Measurements from ENCODE around the gene FES. TPM values are rescaled to one million over a fixed set of nuclear protein-coding genes. Genes with fewer than 3 reads are reported as not detected.

Gene FES
- total and polyA plus RNA-seq, 10 of the 15 experiments (the other 5 are each of a cell fraction or from before 2014, with no cell fraction given) = 0.07 to 23.9 (median 9.9) TPM

DNA sequence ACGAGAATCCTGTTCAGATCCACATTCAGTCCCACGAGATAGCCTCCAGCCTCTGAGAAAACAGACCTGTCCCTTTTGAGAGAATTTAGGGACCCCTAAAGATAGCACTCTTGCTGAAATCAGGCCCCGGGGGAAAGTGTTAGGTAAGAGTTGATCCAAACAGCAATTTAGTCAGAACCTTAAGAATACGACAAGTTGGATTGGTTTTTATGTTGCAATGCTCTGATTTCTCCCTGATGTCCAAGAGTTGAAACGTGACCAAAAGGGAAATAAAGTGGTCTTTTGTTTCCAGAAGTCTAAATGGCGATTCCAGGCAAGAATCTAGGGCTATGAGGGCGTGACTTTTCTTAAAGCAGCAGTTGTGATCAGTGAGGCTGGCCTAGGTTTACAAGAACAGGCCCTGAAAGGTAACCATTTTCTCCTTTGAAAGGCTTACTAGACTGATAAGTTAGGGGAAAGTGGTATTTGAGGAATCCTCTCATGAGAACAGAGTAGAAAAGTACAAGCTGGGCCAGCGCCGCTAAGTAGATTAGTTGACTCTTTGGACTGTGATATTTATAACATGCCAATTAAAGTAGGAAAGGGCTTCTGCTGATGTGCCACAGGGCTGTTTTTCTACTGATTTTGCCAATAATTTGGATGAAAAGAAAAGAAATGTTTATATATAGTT is 23.7 kb downstream of the FES start:
- intact Hi-C loops (cut with micrococcal nuclease; ENCODE audit: unreplicated experiment) = no loop called here

More for the DNA sequence above, 23.7 kb downstream of the FES start:
- Histone ChIP-seq H3K9me3 (replicated peaks; ENCODE audit: control insufficient read depth, insufficient read depth, low read length) (no peaks in the 10 kb centered on the region), H3K4me3 (no peak overlapping the region), H4K20me1 (ENCODE audit: control insufficient read depth, insufficient read depth) (no peaks in the 10 kb centered on the region; the same call in 1 of the 2 replicates), H3K4me1 (ENCODE audit: control insufficient read depth, insufficient read depth, low read length) (peaks cover 4% of the 10 kb centered on the region), H3K9ac (ENCODE audit: control insufficient read depth, insufficient read depth, low read length) (no peak overlapping the region), H3K27me3 (replicated peaks in 1 of 2; ENCODE audit: control insufficient read depth in 2 of 2, insufficient read depth in 2 of 2, low read length in 1 of 2) (no peaks in the 10 kb centered on the region), H3K27ac (ENCODE audit: control insufficient read depth, insufficient read depth) (no peak overlapping the region), H3K79me2 (ENCODE audit: control insufficient read depth, insufficient read depth, low read length) (peaks cover 15% of the 10 kb centered on the region), H3K36me3 (ENCODE audit: control insufficient read depth in 2 of 2, insufficient read depth in 2 of 2, low read length in 1 of 2) (peaks cover 18 to 52% of the 10 kb centered on the region in 2 experiments), H2AFZ (ENCODE audit: control insufficient read depth, low read depth, low read length) (no peak overlapping the region), H3K4me2 (ENCODE audit: control insufficient read depth, insufficient read depth) (no peak overlapping the region)
- ChIA-PET POLR2A (interaction anchor here (0.6 kb wide), 1 partner anchor 375 kb away, joined by 7 read pairs; no protein-coding TSS in a partner anchor), RAD21 (ENCODE audit: unreplicated experiment) (interaction anchor here (9.2 kb wide), 1 partner anchor 24 kb away, joined by 193 read pairs; the partner anchor contains the start of genes HDDC3 and UNC45A), CTCF (interaction anchor here (2.1 to 15.1 kb wide), 2 partner anchors 21 to 25 kb away, joined by 8 to 480 read pairs; partner anchors contain the start of genes HDDC3 and UNC45A), SMC1A (ENCODE audit: uncharacterized antibody, unreplicated experiment) (no interaction called here)
- in situ Hi-C loops (cut with MboI) = no loop called here
- DNase-seq (ENCODE audit: low read depth, low spot score) = no peak
- no TSS peak for BruUV-seq (replicated peaks)
- WGBS (ENCODE audit: insufficient coverage, insufficient replicate concordance, low lambda C conversion rate, missing lambda C conversion rate) = 93% methylated on average over 9 of the region's 9 CpGs
- no peak for TF ChIP-seq MYB (IDR thresholded peaks at IDR 0.05; ENCODE audit: borderline replicate concordance, low read depth, low read length)
- TF ChIP-seq, protein P1, sequence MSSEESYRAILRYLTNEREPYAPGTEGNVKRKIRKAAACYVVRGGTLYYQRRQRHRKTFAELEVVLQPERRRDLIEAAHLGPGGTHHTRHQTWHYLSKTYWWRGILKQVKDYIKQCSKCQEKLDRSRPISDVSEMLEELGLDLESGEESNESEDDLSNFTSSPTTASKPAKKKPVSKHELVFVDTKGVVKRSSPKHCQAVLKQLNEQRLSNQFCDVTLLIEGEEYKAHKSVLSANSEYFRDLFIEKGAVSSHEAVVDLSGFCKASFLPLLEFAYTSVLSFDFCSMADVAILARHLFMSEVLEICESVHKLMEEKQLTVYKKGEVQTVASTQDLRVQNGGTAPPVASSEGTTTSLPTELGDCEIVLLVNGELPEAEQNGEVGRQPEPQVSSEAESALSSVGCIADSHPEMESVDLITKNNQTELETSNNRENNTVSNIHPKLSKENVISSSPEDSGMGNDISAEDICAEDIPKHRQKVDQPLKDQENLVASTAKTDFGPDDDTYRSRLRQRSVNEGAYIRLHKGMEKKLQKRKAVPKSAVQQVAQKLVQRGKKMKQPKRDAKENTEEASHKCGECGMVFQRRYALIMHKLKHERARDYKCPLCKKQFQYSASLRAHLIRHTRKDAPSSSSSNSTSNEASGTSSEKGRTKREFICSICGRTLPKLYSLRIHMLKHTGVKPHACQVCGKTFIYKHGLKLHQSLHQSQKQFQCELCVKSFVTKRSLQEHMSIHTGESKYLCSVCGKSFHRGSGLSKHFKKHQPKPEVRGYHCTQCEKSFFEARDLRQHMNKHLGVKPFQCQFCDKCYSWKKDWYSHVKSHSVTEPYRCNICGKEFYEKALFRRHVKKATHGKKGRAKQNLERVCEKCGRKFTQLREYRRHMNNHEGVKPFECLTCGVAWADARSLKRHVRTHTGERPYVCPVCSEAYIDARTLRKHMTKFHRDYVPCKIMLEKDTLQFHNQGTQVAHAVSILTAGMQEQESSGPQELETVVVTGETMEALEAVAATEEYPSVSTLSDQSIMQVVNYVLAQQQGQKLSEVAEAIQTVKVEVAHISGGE (CRISPR knock-in tag; IDR thresholded peaks at IDR 0.05) = no peak
- no peak for TF ChIP-seq EED (IDR thresholded peaks at IDR 0.05; ENCODE audit: low read depth)
- no peak for TF ChIP-seq BCL11A (IDR thresholded peaks at IDR 0.05; ENCODE audit: low read depth, low read length)
- no peak for TF ChIP-seq EP300 (IDR thresholded peaks at IDR 0.05; ENCODE audit: borderline replicate concordance in 1 of 2, control insufficient read depth in 1 of 2, low read depth in 2 of 2, low read length in 2 of 2)
- no peak for TF ChIP-seq BRCA1 (IDR thresholded peaks at IDR 0.05; ENCODE audit: low read depth, low read length)
- TF ChIP-seq E2F4 (IDR thresholded peaks at IDR 0.05; ENCODE audit: low read depth, low read length) = no peak
- TF ChIP-seq NR2C2 (IDR thresholded peaks at IDR 0.05; ENCODE audit: borderline replicate concordance, control insufficient read depth, insufficient read length, low read depth) = no peak
- no peak for TF ChIP-seq RUNX3 (IDR thresholded peaks at IDR 0.05; ENCODE audit: low read length)
- TF ChIP-seq, protein P2, sequence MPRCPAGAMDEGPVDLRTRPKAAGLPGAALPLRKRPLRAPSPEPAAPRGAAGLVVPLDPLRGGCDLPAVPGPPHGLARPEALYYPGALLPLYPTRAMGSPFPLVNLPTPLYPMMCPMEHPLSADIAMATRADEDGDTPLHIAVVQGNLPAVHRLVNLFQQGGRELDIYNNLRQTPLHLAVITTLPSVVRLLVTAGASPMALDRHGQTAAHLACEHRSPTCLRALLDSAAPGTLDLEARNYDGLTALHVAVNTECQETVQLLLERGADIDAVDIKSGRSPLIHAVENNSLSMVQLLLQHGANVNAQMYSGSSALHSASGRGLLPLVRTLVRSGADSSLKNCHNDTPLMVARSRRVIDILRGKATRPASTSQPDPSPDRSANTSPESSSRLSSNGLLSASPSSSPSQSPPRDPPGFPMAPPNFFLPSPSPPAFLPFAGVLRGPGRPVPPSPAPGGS (IDR thresholded peaks at IDR 0.05; ENCODE audit: borderline replicate concordance, insufficient read depth, low read depth, low read length, poor library complexity, severe bottlenecking) = no peak
- no peak for TF ChIP-seq NFYA (IDR thresholded peaks at IDR 0.05; ENCODE audit: borderline replicate concordance, low read depth, low read length)
- FAIRE-seq = peak; percentile 49
- ATAC-seq = no peak

Measured in GM12878 (cell line).